ENCODE data around the gene DMRTC1B.
"Not testable (repeated sequence)": the region's sequence is repeated elsewhere in the genome, so short reads cannot be mapped to it uniquely, and the experiment has no call there.

DMRTC1B gene, protein sequence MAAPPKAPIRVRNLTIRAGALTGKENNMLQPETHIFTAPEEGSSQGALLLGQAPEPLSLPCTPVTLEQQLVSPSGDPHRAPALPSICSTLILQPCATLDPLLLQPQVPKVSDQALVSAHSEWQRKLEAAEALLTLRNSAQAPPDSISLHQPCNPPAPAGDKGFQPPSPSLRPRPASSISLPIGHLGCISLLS

DNA sequence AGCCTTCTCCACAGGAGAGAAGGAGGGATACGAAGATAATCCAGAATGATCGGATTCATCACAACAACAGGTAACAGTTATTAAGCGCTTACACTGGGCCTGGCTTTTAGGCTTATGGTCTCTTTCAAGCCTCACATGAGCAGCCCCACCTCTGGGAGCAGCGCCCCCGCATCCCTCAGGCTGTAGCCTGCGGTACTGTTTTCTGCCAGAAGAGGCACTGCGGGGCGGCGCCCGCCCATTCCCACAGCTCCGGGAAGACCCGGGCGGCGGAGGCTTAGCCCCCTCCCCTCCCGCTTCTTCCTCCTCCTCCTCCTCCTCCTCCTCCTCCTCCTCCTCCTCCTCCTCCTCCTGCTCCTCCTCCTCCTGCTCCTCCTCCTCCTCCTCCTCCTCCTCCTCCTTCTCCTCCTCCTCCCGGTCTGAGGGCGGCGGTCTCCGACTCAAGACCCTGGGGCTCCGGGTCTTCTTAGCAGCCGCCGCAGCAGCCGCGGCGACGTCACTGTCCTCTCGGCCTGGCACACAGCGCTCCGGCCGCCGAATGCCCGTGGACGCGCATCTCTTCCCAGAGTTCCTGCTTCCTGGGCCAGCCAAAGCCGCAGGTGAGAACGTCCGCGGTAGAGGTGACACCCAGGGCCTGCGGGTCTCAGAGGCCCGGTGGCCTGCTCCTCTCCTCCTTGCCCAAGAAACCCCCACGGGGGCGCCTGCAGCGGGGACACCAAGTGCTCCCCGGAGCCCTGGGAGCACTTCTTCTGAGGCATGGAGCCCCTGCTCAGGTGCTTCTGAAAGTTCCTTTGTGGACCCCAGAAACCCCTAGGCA lies at the start of gene DMRTC1B:
DMRTC1B (plus strand) TSS at position 238 of the 814 bp plus-strand sequence. CDS start 68,246 bp downstream, outside the sequence.
- DNase-seq (ENCODE audit: low spot score): not testable (repeated sequence)

- DNase-seq (ENCODE audit: low spot score): no peak
These were observed 48.8 kb upstream of the DMRTC1B start for GRCh38 chrX:72727846-72728245.

- not testable (repeated sequence) for DNase-seq (ENCODE audit: low spot score)
These were observed 43.1 kb upstream of the DMRTC1B start for GRCh38 chrX:72733636-72734035.

GRCh38 chrX:72735561-72735960 lies 41.1 kb upstream of the DMRTC1B start:
- DNase-seq (ENCODE audit: low spot score): no peak

DNA sequence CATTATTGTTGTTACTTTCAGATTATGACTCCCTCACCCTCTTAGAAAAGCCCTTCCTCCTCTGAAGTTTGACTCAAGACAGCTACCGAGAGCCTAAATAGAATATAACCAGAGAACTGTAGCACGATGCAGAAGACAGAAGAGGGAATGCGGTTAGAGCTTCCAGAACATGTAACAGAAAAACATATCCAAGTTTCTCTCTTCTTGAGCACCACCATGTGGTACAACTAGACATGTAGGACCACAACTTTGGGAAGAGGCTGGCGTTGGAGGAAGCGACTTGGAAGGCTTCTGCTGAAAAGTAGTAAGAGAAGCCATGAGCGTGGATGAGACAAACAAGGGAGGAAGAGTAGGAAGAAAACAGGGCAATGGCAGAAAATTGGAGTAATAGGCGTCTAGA lies 31.1 kb upstream of the DMRTC1B start:
- DNase-seq (ENCODE audit: low spot score): not testable (repeated sequence)

DNA sequence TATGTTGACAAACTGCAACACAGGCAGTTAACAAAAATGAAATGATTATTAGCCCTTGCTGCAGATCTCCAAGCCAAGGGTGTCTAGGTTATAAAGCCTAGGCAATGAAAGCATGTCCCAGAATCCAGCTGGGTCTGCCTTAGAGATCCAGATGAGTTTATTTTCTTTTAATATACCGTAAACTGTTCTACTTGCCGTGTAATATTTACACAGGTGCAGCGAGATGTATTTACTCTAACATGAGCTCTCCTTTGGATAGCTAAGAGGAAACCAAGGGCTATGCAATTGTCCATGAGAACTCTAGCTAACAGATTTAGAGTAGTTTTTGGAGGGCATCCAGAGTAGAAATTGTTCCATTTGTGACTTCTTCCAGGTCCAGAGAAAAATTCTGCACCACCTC lies 28.1 kb upstream of the DMRTC1B start:
- not testable (repeated sequence) for DNase-seq (ENCODE audit: low spot score)

- not testable (repeated sequence) for DNase-seq (ENCODE audit: low spot score)
These were observed 16.2 kb upstream of the DMRTC1B start for GRCh38 chrX:72760454-72760853.

GRCh38 chrX:72777467-72777790 lies 739 bp downstream of the DMRTC1B start:
- DNase-seq (ENCODE audit: low spot score): not testable (repeated sequence)

DNA sequence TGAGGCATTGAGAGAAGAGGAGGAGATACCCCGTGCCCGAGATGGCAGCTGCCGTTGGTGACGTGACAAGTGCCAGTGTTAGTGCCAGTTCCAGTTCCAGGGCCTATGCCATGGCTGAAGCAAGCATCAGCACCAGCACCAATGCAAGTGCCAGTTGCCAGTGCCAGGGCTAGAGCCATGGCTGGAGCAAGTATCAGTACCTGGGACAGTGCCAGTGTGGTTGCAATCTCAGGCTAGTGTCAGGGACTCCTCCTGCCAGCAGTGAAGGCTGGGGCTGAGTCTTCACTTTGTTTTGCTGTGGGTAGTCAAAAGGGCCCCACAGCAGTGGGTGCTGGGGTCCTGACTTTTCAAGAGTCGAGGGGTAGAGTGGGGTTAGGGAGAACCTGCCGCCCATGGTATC lies 1.5 kb downstream of the DMRTC1B start:
- not testable (repeated sequence) for DNase-seq (ENCODE audit: low spot score)

GRCh38 chrX:72782560-72782959 lies 5.9 kb downstream of the DMRTC1B start, which contains the start of gene FAM236B:
FAM236B (minus strand) TSS chrX:72782660; CDS start chrX:72782560, 100 bp downstream.
- DNase-seq (ENCODE audit: low spot score): not testable (repeated sequence)

DNA sequence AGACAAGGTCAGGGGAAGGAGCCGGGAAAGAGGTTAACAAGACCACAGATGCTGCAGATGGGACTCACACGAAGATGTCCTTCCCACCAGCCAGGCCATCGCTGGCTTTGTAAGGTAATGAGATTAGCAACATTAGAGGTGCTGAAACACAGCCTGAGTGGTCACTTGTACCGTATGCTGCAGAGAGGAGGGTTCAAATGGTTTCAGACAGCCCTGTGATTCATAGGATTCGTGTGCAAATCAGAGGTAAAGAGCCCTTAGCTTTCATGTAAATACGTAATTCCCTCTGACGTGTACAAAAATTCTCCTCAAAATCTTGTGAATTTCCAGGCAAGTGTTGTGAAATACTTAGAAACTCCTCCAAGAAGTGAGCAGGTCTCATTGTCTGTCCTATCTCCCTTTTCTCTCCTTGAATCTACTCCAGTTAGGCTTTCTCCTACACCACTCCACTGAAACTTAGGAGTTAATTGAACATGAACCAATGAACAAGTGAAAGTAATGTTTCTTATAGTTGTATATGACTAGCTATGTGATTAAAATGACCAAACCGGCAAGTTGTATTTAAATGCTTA lies 6.8 kb downstream of the DMRTC1B start:
- not testable (repeated sequence) for DNase-seq (ENCODE audit: low spot score)

- DNase-seq (ENCODE audit: low spot score): not testable (repeated sequence)
These were observed 7.3 kb downstream of the DMRTC1B start for GRCh38 chrX:72783964-72784363.

DNA sequence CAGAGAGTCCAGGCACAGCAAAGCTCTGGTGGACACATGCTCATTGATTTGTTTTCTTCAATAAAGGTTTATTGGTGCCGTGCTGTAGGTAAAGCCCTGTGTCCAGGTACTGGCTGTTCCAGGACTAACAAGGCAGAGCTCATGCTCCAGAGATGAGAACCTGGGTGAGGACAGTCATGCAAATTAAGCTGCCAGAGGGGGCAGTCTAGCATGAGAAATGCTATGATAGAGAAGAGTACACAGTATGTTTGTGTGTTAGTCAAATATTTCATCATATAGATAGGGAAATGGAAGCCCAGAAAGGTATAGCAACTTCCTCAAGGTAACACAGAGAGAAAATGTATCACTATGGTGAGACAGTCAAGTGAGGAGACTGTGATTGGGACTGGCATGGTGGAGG lies 11.5 kb downstream of the DMRTC1B start:
- not testable (repeated sequence) for DNase-seq (ENCODE audit: low spot score)

DNA sequence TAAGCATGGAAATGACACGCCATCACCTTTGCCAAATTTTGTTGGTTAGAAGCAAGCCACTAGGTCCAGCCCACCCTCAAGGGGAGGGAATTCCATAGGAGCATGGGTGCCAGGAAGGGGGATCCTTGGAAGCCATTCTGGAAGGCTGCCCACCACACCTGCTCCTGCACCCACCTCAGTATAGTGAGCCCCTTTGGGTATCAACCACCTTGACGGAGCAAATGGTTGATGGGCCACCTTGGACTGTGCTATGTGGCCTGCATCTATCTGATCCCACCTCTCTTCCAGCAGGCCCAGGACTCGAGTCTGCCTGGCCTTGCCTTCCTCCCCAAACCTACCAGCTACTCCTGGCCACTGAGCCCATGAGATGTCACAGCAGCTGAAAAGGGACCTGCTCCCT lies 13.7 kb downstream of the DMRTC1B start:
- DNase-seq (ENCODE audit: low spot score): not testable (repeated sequence)

DNA sequence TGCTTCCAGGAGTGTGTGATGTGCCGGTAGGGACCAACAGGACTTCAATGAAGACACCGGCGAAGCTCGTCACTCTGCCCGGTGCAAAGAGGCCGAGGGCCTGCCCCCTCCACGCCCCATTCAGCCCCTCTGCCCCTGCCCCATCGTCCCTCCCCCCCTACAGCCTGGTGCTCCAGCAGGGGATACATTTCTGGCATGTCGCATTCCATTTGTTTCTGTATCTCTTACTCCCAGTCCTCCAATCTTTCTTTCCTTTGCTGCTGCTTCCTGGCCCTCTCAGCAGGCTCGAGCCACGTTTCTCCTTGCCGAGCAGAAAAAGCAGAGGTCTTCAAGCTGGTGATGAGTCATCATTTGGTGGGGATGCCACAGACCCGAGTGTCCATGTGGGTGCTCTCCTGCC lies 31.4 kb downstream of the DMRTC1B start, which contains the start of gene FAM236D:
FAM236D (minus strand) TSS at position 101 of the 400 bp plus-strand sequence; CDS start at position 1, 100 bp downstream.
- DNase-seq (ENCODE audit: low spot score): not testable (repeated sequence)

GRCh38 chrX:72830701-72831100 lies 54.0 kb downstream of the DMRTC1B start:
- DNase-seq (ENCODE audit: low spot score): not testable (repeated sequence)

GRCh38 chrX:72837532-72837931 lies 60.8 kb downstream of the DMRTC1B start:
- DNase-seq (ENCODE audit: low spot score): not testable (repeated sequence)

DNA sequence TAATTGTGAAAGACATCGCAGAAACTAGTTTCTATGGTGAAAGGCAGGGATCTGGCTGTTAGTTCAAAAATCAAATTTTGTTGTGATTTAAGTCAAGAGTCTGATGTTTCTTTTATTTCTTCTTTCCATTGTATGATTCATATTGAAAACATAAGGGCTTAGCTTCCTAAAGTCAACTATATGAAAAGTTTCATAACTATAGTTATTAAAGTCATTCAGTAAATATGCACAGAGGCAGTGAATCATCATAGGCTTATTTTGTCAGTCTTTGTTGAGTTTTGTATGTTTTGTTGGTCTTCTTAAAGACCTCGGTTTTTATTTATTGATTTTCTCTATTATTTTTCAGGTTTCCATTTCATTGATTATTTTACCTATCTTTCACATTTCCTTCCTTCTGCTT lies 106.2 kb downstream of the DMRTC1B start:
- DNase-seq (ENCODE audit: low spot score): not testable (repeated sequence)

- not testable (repeated sequence) for DNase-seq (ENCODE audit: low spot score)
These were observed 113.0 kb downstream of the DMRTC1B start for GRCh38 chrX:72889740-72890139.

Data from pons (tissue), 1 donor.